Esophagus muscularis mucosa (tissue), 4 donors: Measurements from ENCODE around the gene NCAM1. TPM values are rescaled to one million over a fixed set of nuclear protein-coding genes. Genes with fewer than 3 reads are reported as not detected.

Experiments used
- DNase-seq: peaks from one replicate; pipeline ENCODE4 v3.0.0-alpha.2; 2017; ENCODE audit errors: extremely low spot score
- H3K27ac ChIP-seq, 4 donors: fragments of 200-600 bp; sonication (generic); replicated peaks in 1 of 4; 1 replicate in 3 of 4; 2 replicates in 1 of 4; pipeline ENCODE4 v1.5.1; 2016 to 2019; ENCODE audit warnings: mild to moderate bottlenecking in 1 of 4
- H3K27me3 ChIP-seq, 4 donors: fragments of 200-600 bp; sonication (generic); one replicate each; pipeline versions ENCODE4 v1.5.1 to v1.6.0; 2016 to 2019
- H3K36me3 ChIP-seq, 4 donors: fragments of 200-600 bp; sonication (generic); one replicate each; pipeline ENCODE4 v1.5.1; 2016 to 2019
- H3K4me1 ChIP-seq, 4 donors: fragments of 200-600 bp; sonication (generic); one replicate each; pipeline ENCODE4 v1.5.1; 2016 to 2019
- H3K4me3 ChIP-seq, 4 donors: fragments of 200-600 bp; sonication (generic); 1 replicate in 2 of 4; 2 replicates in 2 of 4; pipeline ENCODE4 v1.5.1; 2016 to 2019; ENCODE audit warnings: mild to moderate bottlenecking in 4 of 4, moderate library complexity in 1 of 4
- H3K9me3 ChIP-seq, 4 donors: fragments of 200-600 bp; sonication (generic); 1 replicate in 3 of 4; 2 replicates in 1 of 4; pipeline ENCODE4 v1.5.1; 2016 to 2019
- EP300 ChIP-seq: sonication (generic); formaldehyde crosslinking; IDR thresholded peaks from one replicate; pipeline ENCODE4 v1.6.1; 2017; ENCODE audit warnings: antibody characterized with exemption
- POLR2A ChIP-seq: fragments of 450-650 bp; IDR thresholded peaks from one replicate; pipeline ENCODE4 v1.6.1; 2017; ENCODE audit warnings: antibody characterized with exemption, moderate library complexity, mild to moderate bottlenecking, low read depth
- POLR2AphosphoS5 ChIP-seq, 2 donors: sonication (generic); formaldehyde crosslinking; IDR thresholded peaks; one replicate each; pipeline ENCODE4 v1.6.1; 2017; ENCODE audit warnings: antibody characterized with exemption in 2 of 2
- WGBS: methylation state at CpG from one replicate; pipeline ENCODE4 v1.1.5; 2018; 5-methylcytosine and 5-hydroxymethylcytosine counted together
- intact Hi-C: fragments of 100-400 bp; cut with DNase I; formaldehyde crosslinking; loops from one replicate; pipeline ENCODE4 v1.15.1; 2023
- total RNA-seq, 4 donors: library from RNA; depleted of rRNA; stranded (reverse); fragments of >200 nt; gene quantifications; one replicate each; pipeline versions ENCODE4 v1.1.0 to v1.2.1, GENCODE V29; 2016
- TF ChIP-seq, protein P1 (sequence below), 3 experiments: fragments of 200-600 bp in 2 of 3; fragments of 450-650 bp in 1 of 3; sonication (generic) in 2 of 3; IDR thresholded peaks; one replicate each; pipeline ENCODE4 v1.5.1; 2017 to 2019; ENCODE audit warnings: antibody characterized with exemption in 3 of 3, mild to moderate bottlenecking in 2 of 3, moderate library complexity in 1 of 3

NCAM1 gene
- total RNA-seq, 4 donors from 2014 or later: 83.5 to 161 (median 95.2) TPM

DNA sequence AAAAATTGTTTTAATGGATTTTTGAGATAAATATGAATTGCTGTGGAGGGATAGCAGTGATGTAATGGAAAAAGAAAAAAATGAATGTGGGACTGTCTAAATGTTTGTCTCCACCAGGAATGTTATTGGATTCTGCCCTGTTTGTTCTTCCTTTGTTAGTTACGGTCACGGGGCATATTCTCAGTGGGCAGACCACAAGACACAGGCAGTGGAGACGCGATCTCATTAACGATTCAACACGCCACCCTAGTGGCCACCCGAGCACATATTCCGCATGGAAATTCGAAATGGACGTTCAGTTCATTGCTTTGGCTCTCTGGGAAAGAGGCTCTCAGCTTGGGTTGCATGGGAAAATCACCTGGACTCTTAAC is 201.4 kb downstream of the NCAM1 start:
- H3K4me3 ChIP-seq: no peak overlapping the region
- DNase-seq: no peak

GRCh38 chr11:113163291-113164030 is 202.2 kb downstream of the NCAM1 start:
- Histone ChIP-seq H3K9me3 (no peaks in the 10 kb centered on the region), H3K27me3 (no peaks in the 10 kb centered on the region), H3K36me3 (no peaks in the 10 kb centered on the region), H3K27ac (peak overlapping the region in 1 of 4 donors; percentile 64), H3K4me3 (no peak overlapping the region), H3K4me1 (peaks cover 26 to 39% (median 34%) of the 10 kb centered on the region in 4 donors)
- TF ChIP-seq, protein P1, sequence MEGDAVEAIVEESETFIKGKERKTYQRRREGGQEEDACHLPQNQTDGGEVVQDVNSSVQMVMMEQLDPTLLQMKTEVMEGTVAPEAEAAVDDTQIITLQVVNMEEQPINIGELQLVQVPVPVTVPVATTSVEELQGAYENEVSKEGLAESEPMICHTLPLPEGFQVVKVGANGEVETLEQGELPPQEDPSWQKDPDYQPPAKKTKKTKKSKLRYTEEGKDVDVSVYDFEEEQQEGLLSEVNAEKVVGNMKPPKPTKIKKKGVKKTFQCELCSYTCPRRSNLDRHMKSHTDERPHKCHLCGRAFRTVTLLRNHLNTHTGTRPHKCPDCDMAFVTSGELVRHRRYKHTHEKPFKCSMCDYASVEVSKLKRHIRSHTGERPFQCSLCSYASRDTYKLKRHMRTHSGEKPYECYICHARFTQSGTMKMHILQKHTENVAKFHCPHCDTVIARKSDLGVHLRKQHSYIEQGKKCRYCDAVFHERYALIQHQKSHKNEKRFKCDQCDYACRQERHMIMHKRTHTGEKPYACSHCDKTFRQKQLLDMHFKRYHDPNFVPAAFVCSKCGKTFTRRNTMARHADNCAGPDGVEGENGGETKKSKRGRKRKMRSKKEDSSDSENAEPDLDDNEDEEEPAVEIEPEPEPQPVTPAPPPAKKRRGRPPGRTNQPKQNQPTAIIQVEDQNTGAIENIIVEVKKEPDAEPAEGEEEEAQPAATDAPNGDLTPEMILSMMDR (IDR thresholded peaks at IDR 0.05): no peak
- no peak for TF ChIP-seq EP300
- TF ChIP-seq POLR2A: no peak
- TF ChIP-seq POLR2AphosphoS5 (IDR thresholded peaks at IDR 0.05): no peak
- DNase-seq: no peak
- WGBS: 80% methylated on average over 9 of the region's 9 CpGs
- intact Hi-C loops: no loop called here

More for the DNA sequence above, 201.4 kb downstream of the NCAM1 start:
- no peak for TF ChIP-seq POLR2AphosphoS5 (IDR thresholded peaks at IDR 0.05)
- TF ChIP-seq, protein P1 (IDR thresholded peaks at IDR 0.05): peak in 1 of 3 experiments; percentile 10
- WGBS: 65% methylated on average over 10 of the region's 10 CpGs
- peak overlapping the region in 1 of 4 donors; percentile 64 for H3K27ac ChIP-seq
- H3K4me1 ChIP-seq: peaks cover 26 to 39% (median 34%) of the 10 kb centered on the region in 4 donors
- intact Hi-C loops: no loop called here
- no peaks in the 10 kb centered on the region for H3K36me3 ChIP-seq
- no peaks in the 10 kb centered on the region for H3K9me3 ChIP-seq
- no peaks in the 10 kb centered on the region for H3K27me3 ChIP-seq

DNA sequence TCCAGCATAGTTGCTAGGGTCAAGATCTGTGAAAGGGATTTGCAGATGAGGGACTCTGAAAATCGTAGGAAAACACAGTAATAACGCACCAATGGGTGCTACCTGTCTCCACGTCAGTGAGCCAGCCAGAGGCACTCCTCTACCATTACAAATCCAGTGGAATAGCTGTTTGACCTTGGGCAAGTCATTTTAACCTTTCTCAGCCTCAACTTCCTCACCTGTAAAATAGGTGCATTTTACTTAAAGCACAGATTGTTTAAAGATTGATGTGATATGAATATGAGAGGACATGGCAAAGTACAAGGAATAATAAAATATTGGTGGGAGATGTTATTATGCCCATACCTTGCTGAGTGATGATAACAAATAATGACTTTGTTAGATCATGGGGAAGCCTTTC is 205.1 kb downstream of the NCAM1 start:
- Histone ChIP-seq H3K4me3 (no peak overlapping the region), H3K27ac (no peak overlapping the region), H3K27me3 (no peaks in the 10 kb centered on the region), H3K9me3 (no peaks in the 10 kb centered on the region), H3K36me3 (no peaks in the 10 kb centered on the region), H3K4me1 (peaks cover 13 to 25% (median 19%) of the 10 kb centered on the region in 4 donors)
- intact Hi-C loops: no loop called here
- WGBS: 96% methylated on average over 3 of the region's 3 CpGs
- TF ChIP-seq POLR2A: no peak
- TF ChIP-seq, protein P1 (IDR thresholded peaks at IDR 0.05): no peak
- no peak for TF ChIP-seq POLR2AphosphoS5 (IDR thresholded peaks at IDR 0.05)
- no peak for TF ChIP-seq EP300
- no peak for DNase-seq

GRCh38 chr11:113167599-113167998 is 206.4 kb downstream of the NCAM1 start:
- Histone ChIP-seq H3K4me3 (no peak overlapping the region), H3K4me1 (peaks cover 0 to 11% (median 6%) of the 10 kb centered on the region in 4 donors), H3K27ac (no peak overlapping the region), H3K27me3 (no peaks in the 10 kb centered on the region), H3K9me3 (no peaks in the 10 kb centered on the region), H3K36me3 (no peaks in the 10 kb centered on the region)
- intact Hi-C loops: no loop called here
- WGBS: 77% methylated on average over 6 of the region's 6 CpGs
- no peak for TF ChIP-seq POLR2A
- no peak for TF ChIP-seq EP300
- TF ChIP-seq, protein P1 (IDR thresholded peaks at IDR 0.05): no peak
- no peak for DNase-seq
